HL-60/S4 treated with retinoic acid at 250 ng/mL for 4 days and 3 days (cell line): ENCODE data around the gene EHD2.
"Not testable (repeated sequence)": the region's sequence is repeated elsewhere in the genome, so short reads cannot be mapped to it uniquely, and the experiment has no call there.

Source experiments
- in situ Hi-C: fragments of 300-500 bp; cut with MboI; formaldehyde crosslinking; loops from 2 replicates; pipeline ENCODE4 v1.7.0; 2022; ENCODE audit warnings: low sequenced_read_pairs

Gene EHD2

GRCh38 chr19:47765523-47766358 lies 52.5 kb downstream of the EHD2 start:
- in situ Hi-C loops: no loop called here

GRCh38 chr19:47766359-47766620 lies 53.1 kb downstream of the EHD2 start:
- in situ Hi-C loops: no loop called here

- in situ Hi-C loops: no loop called here
Observed at GRCh38 chr19:47766670-47767069, 53.4 kb downstream of the EHD2 start.

DNA sequence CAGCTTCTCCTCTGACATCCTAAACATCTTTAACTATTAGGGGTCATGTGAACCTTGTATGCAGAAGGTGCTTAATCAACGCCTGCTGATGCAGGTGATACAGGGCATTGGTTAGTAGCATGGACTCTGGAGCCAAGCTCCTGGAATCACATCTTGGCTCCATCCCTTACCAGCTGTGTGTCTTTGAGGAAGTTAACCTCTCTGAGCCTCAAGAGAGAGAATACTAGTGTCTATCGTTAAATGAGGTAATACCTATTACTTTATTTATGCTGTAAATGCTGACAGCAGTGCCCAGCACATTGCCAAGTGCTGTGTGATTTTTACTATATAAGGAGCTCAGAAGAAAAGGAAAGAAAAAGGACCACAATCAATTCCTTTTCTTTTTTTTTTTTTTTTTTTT lies 54.1 kb downstream of the EHD2 start:
- in situ Hi-C loops: no loop called here

- in situ Hi-C loops: no loop called here
Observed at GRCh38 chr19:47768604-47769003, 55.4 kb downstream of the EHD2 start.

DNA sequence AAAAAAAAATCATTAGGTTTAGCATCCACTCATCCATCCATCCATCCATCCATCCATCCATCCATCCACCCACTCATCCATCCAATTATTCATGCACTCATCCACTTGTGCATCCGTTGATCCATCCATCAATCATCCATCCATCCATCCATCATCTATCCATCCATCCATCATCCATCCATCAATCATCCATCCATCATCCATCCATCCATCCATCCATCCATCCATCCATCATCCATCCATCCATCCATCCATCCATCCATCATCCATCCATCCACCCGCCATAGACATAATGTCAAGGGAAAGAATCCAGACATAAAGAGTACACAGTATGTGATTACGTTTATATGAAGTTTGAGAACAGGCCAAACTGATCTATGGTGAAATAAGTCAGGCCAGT lies 56.3 kb downstream of the EHD2 start:
- in situ Hi-C loops: no loop called here

- in situ Hi-C loops: not testable (repeated sequence)
Observed at GRCh38 chr19:47771291-47771690, 58.1 kb downstream of the EHD2 start.

DNA sequence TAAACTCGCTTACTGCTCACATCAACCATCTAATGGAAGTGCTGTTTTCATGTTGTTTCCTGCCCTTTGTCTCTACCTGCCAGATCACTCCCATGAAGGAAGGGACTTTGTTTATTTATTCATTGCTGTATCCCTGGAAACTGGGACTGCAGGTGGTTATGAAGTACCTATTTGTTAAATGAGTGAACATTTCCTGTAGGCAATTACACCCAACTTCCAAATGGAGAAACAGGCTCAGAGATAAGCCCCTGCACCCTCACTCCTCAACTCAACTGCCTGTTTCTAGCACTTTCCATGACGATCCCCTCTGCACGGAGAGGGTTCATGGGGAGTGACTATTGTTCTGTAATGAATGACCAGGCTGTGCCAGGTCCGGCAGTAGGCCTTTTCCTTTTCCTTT lies 63.3 kb downstream of the EHD2 start:
- in situ Hi-C loops: no loop called here

DNA sequence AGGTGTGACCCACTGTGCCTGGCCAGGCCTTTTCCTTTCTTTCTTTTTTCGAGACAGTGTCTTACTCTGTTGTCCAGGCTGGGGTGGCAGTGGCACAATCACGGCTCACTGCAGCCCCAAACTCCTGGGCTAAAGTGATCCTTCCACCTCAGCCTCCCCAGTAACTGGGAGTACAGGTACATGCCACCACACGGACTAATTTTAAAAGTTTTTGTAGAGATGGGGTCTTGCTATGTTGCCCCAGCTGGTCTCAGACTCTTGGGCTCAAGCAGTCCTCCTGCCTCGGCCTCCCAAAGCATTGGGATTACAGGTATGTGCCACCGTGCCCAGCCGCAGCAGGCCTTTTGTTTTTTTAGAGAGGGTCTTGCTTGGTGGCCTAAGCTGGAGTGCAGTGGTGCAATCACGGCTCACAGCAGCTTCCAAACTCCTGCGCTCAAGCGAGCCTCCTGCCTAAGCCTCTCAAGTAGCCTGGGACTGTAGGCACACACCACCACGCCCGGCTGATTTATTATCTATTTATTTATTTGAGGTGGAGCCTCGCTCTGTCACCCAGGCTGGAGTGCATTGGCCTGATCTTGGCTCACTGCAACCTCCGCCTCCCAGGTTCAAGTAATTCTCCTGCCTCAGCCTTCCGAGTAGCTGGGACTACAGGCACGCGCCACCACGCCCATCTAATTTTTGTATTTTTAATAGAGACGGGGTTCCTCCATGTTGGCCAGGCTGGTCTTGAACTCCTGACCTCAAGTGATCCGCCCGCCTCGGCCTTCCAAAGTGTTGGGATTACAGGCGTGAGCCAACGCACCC lies 64.2 kb downstream of the EHD2 start:
- in situ Hi-C loops: not testable (repeated sequence)

- in situ Hi-C loops: no loop called here
Observed at GRCh38 chr19:47778049-47778953, 65.1 kb downstream of the EHD2 start, which contains the start of gene SELENOW. Gene SELENOW (plus strand): TSS chr19:47778703. CDS start chr19:47778786, 83 bp downstream.

GRCh38 chr19:47778954-47779351 lies 65.7 kb downstream of the EHD2 start:
- in situ Hi-C loops: no loop called here

DNA sequence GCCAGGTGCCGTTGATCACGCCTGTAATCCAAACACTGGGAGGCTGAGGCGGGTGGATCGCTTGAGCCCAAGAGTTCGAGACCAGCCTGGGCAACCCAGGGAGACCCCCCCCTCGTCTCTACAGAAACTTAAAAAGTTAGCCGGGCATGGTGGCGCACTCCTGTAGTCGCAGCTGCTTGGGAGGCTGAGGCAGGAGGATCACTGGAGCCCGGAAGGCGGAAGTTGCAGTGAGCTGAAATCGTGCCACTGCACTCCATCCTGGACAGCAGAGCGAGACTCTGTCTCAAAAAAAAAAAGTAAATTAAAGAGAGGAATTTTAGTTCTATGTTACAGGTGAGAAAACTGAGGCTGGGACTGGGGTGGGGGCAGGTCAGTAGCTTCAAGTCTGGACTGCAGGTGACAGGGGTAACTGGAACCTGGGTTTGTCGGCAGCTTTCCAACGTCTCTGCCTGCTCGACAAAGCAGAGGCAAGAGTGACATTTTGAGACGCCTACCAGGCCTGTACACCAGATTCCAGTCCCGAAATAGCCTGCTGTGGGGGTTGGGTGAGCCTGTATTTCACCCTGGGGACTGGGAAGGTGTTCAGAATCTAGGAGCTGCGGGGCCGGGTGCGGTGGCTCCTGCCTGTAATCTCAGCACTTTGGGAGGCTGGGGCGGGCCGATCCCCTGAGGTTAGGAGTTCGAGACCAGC lies 66.4 kb downstream of the EHD2 start:
- in situ Hi-C loops: no loop called here

- in situ Hi-C loops: no loop called here
Observed at GRCh38 chr19:47780215-47780551, 67.0 kb downstream of the EHD2 start.

- in situ Hi-C loops: no loop called here
Observed at GRCh38 chr19:47781590-47782262, 68.5 kb downstream of the EHD2 start.

DNA sequence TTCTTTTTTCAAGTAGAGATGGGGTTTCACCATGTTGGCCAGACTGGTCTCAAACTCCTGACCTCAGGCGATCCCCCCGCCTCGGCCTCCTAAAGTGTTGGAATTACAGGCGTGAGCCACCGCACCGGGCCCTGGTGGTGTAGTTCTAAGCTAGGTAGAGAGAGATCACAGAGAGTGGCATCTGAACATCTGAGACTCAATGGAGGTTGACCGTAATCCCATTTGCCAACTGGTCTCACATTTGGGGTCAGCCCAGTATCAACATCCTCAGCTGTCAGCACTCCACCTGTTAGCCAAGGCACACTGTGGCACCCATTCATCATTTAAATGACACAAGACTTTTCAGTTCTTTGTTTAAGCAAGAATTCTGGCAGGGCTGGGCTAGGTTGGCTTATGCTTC lies 73.3 kb downstream of the EHD2 start:
- in situ Hi-C loops: no loop called here

- in situ Hi-C loops: not testable (repeated sequence)
Observed at GRCh38 chr19:47787307-47787706, 74.1 kb downstream of the EHD2 start.

GRCh38 chr19:47789811-47790210 lies 76.6 kb downstream of the EHD2 start:
- in situ Hi-C loops: not testable (repeated sequence)

- in situ Hi-C loops: no loop called here
Observed at GRCh38 chr19:47790398-47790814, 77.2 kb downstream of the EHD2 start.

DNA sequence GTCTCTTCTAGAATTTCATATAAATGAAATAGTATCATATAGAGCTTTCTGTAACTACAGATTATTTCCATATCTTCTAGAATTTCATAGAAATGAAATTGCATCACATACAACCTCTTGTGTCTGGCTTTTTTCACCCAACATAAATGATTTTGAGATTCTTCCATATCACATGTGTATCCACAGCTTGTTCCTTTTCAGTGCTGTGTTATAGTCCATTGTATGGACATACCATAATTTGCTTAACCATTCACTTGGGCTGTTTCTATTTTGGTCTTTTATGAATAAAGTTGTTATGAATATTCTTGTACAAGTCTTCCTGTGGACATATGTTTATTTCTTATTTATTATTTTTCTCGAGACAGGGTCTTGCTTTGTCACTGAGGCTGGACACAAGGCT lies 79.4 kb downstream of the EHD2 start:
- in situ Hi-C loops: no loop called here
